ENCODE data around the gene IL25.

IL25 gene

DNA sequence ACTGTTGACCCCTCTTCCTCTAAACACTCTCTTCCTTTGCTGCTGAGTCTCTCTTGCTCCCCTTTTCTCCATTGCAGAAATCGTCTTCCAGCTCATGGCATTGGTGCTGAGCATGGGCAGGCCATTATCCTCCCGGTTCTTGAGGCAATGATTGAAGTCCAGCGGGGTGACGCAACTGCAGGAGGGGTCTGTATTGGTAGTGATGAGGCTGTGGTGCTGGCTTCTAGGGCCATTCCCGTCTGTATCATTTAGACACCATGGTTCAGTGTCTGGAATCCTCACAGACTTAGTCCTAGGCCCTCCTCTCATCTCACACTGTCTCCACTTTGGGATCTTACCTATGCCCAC, 19.2 kb upstream of the IL25 start:
- no peak for DNase-seq (ENCODE audit: low spot score)

DNA sequence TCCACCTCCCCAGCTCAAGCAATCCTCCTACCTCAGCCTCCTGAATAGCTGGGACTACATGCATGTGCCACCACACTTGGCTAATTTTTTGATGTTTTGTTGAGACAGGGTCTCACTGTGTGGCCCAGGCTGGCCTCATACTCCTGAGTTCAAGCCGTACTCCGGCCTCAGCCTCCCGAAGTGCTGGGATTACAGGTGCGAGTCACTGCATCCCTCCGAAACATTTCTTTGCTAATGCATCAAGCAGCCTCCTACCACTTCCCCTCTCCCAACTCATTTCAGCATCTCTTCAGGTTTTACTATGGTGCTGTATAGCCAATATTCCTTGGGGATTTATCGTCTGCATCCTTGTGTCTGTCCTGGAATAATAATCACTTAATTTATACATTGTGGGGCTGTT, 17.6 kb upstream of the IL25 start:
- no peak for DNase-seq (ENCODE audit: low spot score)

DNA sequence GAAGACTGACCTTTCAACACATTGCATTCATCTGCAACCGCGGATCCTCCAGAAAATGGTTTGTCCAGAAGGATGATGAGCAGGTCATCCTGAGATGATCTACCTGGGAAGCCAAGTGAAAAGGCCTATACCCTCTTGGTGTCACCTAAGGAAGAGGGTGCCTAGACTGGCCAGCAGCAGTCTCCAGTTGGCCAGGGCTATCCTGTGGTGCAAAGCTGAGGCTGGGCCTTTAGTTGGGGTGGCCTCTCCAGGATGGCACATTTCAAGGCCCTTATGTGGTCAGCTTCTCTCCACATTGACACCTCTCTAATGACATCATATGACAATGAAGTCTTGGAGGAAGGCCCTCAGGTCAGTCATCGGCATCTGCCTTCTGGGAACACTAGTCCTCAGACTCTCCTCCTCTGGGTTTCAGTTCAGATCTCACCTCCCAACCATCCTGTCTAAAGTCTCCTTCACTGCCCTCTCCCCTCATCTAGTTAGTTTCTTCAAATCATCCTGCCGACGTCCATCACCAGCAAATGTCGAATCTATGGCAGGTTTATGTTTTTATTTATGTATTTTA, 16.7 kb upstream of the IL25 start:
- no peak for DNase-seq (ENCODE audit: low spot score)

DNA sequence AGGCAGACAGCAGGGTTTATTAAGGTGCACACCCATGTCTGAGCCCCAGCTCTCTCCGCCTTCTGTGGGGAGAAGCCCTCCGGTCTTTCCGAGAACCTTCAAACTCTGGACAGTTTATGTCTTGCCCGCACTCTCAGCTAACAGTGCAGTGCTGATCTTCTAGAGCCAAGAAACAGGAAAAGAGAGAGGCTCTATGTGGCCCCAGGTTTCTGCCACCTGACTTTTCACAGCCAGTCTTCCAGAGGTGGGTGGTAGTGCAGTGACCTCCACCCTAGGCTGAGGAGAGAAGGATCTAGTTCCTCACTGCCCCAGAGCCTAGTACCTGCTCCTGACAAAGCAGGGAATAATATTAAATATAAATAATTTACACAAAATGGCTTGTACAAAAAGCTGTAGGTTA, 15.9 kb upstream of the IL25 start:
- DNase-seq (ENCODE audit: low spot score), result no peak

DNA sequence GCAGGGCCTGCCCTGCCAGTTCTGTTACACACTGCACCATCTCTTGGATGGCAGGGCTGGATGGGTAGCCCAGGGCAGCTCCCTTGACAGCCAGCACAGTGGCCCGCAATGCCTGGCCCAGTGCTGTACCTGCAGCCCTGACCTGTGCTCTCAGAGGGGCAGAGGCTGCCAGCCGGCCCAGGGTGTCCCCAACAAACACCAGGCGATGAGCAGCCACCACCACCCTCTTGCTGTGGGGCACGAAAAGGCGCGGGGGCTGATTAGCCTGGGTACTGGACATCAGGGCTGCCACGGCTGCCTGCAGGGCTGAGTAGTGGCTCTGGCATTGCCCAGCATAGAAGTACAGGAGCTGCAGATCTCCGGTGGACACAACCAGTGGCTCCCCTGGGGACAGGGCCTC, 15.3 kb upstream of the IL25 start:
- DNase-seq (ENCODE audit: low spot score), result no peak

DNA sequence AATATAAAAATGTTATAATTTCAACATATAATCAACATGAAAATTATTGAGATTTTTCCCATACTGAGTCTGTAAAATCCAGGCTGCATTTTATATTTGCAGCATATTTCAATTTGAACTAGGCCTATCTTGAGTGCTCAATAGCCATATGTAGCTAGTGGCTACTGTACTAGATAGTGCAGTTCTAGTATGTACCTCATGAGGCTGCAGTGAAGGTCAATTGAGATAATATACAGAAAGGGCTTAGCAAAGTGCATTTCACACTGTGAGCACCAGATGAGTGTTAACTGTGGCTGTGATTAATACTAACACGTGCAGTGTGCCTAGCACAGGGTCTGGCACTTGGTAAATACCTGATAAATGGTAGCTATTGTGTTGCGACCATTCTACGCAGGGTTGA, 14.6 kb upstream of the IL25 start:
- no peak for DNase-seq (ENCODE audit: low spot score)

DNA sequence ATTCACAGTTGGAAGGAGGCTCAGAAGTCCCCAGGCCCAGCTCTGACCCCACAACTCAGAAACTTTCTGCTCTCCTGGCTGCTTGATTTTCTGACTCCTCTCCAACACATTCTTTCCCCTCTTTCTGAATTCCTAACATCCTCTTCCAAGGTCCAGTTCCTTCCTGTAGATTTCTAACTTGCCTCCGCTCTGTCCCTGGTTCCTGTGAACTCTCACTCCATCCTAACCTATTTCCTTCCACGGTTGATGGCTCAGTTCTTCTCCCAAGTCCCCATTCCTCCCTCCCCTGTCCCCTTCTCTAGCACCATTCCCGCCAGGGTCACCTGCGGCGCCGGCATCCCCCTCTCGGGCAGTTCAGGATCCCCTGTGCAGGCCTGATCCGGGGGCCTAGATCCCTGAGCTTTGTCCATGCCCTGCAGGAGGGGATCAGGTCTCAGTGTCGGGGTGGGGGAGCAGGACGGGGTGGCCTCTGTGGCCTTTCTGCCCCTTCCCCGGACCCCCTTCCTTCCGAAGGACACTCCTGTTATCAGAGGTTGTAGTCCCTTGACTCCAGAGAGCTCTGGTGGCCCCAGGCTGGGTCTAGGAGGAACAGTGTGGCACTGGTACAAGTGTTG, 13.9 kb upstream of the IL25 start:
- DNase-seq (ENCODE audit: low spot score), result no peak

DNA sequence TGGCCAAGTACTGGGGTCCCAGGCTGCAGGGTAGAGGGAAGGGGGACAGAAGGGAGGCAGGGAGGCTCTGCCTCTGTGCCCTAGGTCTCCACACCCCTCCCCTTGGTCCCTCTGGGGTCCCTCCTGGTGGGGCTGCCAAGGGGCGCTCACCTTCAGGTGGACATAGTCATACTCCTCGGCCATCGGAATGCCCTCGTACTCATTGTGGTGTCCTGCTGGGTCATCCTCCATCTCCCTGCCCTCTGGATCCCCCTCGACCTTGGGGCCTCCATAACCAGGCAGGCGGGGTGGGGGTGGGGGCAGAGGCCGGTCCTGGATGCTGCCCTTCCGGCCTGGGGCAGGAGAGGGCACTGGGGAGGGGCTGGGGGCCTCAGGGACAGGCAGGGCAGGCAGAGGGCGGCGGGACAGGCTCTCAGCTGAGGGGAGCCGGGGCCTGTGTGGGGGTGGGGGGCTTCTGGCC, 13.4 kb upstream of the IL25 start:
- no peak for DNase-seq (ENCODE audit: low spot score)

DNA sequence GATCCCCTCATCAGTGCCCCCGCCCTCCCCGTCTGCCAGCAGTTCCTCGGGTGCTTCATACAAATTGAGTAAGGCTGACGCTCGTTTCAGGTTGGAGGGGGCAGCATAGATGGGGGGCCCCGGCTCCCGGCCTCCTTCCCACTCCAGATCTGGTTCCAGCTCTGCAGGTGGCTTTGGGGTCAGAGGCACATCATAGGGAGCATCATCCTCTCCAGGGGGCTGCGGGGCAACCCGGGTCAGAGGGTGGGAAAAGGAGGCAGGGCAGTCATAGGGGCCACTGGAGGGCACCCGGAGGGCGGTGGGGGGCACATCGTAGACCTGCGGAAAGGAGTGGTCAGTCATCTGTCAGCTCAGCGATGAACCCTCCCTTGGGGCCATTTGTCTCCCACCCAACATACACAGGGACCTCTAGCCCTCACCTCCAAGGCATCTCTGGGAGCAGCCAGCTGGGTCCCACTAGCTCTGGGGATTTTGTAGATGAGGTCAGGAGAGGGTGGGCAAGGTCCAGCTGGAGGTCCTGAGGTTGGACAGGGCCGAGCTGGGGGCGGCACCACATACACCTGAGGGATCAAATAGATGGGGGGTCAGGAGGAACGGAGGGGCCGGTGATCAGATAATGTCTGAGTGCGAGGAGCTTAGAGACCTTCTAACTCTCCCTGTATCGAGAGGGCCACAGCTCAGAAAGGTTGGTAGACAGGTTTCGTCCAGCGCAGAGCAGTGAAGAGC, 12.7 kb upstream of the IL25 start:
- no peak for DNase-seq (ENCODE audit: low spot score)

DNA sequence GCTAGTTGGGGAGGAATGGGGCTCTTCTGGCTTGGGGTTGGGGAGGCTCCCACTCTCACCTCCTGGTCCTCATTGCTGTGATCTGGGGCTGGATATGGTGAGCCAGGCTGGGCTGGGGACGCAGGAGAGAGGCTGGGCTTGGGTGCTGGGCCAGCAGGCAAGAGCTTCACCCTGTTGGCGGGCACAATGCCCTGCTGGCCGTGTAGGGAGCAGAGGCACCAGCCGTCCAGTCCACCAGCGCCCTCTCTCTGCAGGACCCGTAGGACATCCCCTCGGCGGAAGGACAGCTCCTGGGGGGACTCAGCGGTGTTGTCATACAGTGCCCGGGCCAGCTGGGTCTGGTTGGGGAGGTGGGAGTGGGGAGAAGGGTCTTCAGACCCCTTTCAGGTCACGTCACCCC, 12.1 kb upstream of the IL25 start:
- DNase-seq (ENCODE audit: low spot score), result no peak

DNA sequence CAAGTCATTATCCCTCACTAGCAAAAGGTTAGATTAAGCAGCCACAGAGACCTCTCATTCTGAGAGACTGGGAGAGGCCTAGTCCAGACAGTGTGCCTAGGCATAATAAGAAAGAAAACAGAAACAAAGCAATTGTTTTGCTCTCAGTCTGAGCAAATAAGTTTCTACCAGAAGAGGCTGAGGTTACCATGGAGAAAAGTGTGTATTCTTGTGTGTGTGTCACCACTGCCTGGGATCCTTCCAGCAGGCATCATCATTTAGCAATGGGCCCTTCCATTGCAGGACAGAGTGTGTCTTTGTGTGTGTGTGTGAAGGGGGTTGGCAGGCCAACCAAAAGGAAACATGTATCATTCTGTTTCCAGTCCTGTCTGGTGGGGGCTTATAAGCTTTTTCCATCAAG, 11.3 kb upstream of the IL25 start:
- no peak for DNase-seq (ENCODE audit: low spot score)

DNA sequence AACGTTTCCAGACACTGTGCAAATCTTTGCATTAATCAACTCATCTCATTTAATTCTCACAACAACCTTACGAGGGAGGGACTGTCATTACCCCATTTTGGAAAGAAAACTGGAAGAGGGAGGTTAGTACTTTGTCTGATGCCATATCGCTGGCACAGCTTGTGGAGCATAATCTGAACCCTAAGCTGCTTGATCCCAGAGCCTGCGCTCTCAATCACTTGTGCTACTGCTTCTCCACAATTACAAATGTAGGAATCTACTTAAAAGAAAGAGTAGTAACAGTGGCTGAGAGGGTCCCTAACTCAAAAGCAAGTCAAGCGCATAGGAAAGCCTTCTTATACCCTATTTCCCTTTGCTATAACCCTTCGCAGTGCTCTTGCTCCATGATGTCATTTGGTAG, 10.8 kb upstream of the IL25 start:
- no peak for DNase-seq (ENCODE audit: low spot score)

DNA sequence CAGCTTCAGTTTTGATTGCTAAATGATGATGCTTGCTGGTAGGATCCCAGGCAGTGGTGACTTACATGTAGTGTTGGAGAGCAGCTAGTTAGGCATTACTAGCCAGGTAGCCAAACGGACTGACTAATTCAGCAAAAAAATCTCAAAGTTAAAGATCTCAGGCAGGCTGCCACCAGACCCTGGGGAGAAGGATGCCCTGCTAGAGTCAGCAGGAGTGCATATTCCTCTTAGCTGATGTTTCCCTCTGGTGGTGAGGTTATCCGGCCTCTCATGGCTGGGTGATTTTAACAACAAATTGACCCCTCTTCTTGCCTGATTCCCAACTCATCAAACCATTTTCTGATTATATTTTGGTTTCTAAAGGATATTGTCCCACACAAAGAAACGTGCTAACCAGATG, 10.4 kb upstream of the IL25 start:
- no peak for DNase-seq (ENCODE audit: low spot score)

DNA sequence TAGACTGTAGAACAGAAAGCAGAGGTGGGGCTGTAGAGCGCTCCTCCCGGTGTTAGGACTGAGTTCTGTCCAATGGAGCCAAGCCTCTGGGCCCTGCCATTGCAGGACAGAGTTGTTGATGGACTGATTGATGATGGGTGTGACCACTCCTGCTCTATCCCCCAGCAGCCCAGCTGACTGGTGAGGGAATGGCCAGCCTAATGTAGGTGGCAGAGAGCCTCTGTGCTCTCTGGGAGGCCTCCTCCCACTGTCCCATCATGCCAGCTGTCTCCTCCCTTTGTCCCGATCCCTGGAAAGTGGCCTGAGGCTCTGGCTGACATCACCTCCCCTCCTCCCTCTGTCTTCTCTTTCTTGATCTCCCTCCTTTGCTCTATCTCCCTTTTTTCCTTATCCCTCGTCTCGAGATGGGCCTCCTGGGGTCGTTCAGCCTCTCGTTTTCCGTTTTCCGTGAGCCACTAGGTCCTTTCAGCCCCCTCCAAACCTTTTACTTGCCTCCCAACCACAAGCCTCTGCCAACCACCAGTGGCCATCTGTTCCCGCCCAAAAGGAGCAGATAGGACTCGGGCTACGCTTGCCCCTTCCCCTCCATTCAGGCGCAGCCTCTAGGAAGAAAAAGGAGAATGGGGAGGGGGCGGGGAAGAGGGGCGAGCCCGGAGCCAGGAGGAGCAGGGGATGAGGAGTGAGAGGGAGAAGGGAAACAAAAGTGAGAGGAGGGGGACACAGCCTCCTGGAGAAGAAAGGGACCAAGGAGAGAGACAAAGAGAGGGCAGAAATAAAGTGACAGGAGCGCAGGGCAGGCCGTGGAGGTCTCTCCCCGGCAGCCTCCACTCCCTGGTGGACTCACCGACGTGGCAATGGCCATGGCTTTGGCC, 8.2 kb upstream of the IL25 start:
- DNase-seq (ENCODE audit: low spot score), result no peak

DNA sequence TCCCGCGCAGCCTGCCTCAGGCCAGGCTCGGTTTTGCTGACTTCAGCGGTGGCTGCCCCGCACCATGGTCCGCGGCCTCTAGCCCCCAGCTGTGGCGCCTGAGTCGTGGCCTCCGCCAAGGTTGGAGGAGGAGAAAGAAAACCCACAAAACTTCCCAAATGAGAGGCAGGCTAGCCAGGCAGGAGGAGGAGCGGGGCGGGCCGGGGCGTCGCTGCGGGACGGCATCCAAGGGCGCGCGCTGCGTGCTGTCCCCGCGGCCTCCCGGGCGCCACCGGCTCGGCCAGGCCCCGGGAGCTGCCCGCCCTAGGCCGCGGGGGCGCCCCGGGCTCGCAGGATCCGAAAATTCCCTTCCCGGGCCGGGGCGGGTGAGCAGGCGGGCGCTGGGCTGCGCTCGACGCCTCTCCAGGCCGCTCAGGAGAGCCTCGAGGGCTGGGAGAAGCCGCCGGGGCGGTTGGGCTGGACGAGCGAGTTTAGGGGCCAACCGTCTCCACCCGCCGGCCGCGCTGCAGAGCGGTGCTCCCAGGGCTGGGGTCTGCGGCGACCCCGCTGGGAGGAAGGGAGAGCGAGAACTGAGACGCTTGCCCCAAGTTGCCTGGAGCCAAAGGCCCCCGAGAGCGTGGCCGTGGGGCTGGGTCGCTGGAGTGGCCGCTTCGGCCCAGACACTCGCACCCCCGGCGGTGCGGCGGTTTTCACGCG, 7.4 kb upstream of the IL25 start, which contains the start of gene EFS:
EFS (minus strand) TSS at position 137 of the 696 bp plus-strand sequence. CDS start 147 bp downstream, outside the sequence.
- DNase-seq (ENCODE audit: low spot score), result no peak

DNA sequence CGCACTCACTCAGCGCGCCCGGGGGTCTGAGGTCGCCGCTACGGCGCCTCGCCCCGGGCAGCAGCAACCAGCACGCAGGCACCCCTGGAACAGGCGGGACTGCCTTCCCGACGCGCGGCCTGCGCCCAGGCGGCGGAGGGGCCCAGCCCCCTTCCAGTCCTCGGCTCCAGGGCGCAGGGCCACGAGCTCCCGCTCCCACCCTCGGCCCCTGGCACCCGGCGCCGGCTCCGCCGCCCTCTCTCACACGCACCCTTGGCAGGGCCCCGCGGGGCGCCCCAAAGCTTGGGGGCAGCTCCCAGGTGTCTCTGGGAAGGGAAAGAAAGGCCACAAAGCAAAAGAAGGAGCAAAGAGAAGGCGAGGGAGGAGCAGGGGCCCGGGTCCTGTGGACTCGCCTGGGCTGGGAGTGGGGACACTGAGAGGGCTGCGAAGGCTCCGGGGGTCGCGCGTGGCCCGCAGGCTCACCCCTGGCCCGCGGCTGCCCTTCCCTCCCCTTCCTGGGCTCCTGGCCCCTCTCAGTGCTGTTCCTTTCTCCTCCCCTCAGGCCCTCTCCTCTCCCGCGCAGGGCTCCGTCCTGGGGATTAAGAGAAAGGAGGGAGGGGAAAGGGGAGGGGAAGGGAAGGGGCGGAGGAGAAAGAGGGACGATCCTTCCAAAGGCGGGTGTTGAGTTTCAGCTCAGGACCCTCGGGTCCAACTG, 6.7 kb upstream of the IL25 start:
- no peak for DNase-seq (ENCODE audit: low spot score)

DNA sequence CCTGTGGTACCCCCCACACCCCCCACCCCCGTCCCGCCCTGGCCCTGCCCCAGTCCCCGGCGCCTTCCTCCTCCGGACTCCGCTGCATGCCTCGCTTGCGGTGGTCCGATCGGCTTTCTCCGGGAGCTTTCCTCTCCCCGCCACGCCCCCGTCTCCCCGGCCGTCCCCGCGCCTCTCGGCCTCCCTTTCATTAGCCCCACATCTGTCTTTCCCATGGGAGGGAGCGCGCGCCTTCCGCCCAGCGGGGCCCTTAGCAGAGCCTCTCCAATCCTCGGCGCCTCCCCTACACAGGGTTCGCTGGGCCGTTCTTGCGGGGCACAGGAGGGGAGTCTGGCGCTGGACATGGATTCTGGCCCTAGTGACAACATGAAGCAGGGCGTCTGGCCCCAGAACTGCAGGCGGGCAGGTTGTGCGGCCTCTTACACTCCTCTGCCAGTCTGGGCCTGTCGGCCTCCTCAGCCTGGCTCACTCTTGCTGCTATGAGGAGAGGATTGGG, 6.1 kb upstream of the IL25 start:
- no peak for DNase-seq (ENCODE audit: low spot score)

DNA sequence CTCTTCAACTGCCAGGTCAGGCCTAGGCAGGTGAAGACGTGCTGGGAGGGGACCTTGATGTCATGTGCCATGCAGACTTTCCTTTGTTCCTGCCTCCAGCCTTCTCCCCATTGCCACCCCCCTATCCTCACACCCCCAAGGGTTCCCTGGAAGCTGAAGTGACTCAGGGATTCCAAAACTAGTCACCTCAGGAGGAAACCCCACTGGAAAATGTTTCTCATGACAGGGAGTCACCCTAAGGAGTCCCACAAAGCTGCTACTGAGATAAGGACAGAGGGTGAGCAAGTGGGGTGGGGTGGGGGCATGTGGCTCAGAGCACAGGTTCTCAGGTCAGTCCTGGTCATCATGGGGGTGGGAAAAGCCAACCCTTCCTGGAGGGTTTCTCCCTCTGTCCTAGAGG, 2.4 kb upstream of the IL25 start:
- no peak for DNase-seq (ENCODE audit: low spot score)

DNA sequence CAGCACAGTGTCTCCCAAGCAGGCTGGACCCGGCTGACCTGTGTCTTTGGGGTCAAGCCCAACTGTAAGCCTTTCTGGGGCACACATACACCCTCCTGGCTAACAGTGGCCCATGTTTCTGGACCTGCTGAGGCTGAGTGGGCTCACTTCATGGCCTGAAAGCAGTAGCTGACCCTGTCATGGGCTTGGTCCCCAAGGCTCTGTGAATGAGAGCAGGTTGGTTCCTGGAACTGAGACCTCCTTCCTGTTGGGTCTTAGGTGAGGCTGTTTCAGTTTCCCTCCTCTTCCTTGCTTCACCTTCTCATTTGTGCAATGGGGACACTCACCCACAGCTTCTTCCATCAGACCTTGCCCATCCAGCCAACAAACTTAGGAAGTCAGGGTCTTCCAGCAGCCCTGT, 744 bp upstream of the IL25 start:
- no peak for DNase-seq (ENCODE audit: low spot score)

DNA sequence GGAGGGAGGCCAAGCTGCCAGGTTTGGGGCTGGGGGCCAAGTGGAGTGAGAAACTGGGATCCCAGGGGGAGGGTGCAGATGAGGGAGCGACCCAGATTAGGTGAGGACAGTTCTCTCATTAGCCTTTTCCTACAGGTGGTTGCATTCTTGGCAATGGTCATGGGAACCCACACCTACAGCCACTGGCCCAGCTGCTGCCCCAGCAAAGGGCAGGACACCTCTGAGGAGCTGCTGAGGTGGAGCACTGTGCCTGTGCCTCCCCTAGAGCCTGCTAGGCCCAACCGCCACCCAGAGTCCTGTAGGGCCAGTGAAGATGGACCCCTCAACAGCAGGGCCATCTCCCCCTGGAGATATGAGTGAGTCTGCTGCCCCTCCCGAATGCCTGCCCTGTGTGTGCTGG, 432 bp downstream of the IL25 start:
- no peak for DNase-seq (ENCODE audit: low spot score)

DNA sequence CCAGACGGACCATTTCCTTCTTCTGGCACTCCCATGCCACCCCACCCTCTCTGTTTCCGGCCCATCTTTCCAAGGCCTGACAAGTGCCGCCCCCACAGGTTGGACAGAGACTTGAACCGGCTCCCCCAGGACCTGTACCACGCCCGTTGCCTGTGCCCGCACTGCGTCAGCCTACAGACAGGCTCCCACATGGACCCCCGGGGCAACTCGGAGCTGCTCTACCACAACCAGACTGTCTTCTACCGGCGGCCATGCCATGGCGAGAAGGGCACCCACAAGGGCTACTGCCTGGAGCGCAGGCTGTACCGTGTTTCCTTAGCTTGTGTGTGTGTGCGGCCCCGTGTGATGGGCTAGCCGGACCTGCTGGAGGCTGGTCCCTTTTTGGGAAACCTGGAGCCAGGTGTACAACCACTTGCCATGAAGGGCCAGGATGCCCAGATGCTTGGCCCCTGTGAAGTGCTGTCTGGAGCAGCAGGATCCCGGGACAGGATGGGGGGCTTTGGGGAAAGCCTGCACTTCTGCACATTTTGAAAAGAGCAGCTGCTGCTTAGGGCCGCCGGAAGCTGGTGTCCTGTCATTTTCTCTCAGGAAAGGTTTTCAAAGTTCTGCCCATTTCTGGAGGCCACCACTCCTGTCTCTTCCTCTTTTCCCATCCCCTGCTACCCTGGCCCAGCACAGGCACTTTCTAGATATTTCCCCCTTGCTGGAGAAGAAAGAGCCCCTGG, 3.1 kb downstream of the IL25 start:
- DNase-seq (ENCODE audit: low spot score), result no peak
